NCI-H526 (cell line): ENCODE measurements around the gene MED27.

Experiments used
- DNase-seq, 2 experiments: peaks; one replicate each; lab custom pipeline; 2025; lab: John Stamatoyannopoulos, UW

The MED27 gene

DNA sequence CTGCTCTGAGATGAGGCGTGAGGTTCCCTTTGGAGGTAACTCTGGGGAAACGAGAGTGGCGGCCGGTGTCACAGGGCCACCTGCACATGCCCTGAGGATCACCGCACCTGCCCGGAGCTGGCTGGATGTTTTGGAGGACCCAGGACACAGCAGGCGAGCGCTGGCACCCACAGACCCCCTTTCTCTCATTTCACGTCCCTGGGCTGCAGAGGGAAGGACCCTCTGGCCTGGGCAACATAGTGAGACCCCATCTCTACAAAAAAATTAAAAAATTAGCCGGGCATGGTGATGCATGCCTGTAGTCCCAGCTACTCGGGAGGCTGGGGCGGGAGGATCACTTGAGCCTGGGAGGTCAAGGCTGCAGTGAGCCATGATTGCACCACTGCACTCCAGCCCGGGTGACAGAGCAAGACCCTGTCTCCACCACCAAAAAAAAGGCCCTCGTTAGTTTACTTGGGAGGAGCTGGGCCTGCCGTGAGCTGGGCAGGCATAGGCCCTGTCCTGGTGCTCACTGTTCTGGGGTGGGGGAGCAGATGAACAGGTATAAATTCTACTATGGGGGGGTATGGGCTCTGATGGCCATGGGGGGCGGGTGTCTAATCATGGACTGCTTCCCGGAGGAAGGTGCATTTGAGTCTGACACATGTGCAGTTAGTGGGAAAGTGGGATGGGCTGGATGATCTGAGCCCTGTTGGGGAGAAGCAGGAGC, 242.9 kb downstream of the MED27 start:
- no peak for DNase-seq

DNA sequence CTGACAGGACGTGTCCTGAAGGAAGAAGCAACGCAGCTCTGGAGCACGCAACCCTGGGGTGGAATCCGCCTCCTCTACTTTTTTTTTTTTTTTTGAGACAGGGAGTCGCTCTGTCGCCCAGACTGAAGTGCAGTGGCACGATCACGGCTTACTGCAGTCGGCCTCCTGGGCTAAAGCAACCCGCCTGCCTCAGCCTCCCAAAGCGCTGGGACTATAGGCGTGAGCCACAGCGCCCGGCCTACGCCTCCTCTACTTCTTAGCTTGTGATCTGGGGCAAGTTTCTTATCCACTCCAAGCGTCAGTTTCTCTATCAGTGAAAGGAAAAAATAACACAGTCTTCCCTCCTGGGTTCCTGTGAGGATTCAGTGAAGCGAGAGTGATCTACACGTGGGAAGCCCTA, 243.6 kb downstream of the MED27 start:
- no peak for DNase-seq

DNA sequence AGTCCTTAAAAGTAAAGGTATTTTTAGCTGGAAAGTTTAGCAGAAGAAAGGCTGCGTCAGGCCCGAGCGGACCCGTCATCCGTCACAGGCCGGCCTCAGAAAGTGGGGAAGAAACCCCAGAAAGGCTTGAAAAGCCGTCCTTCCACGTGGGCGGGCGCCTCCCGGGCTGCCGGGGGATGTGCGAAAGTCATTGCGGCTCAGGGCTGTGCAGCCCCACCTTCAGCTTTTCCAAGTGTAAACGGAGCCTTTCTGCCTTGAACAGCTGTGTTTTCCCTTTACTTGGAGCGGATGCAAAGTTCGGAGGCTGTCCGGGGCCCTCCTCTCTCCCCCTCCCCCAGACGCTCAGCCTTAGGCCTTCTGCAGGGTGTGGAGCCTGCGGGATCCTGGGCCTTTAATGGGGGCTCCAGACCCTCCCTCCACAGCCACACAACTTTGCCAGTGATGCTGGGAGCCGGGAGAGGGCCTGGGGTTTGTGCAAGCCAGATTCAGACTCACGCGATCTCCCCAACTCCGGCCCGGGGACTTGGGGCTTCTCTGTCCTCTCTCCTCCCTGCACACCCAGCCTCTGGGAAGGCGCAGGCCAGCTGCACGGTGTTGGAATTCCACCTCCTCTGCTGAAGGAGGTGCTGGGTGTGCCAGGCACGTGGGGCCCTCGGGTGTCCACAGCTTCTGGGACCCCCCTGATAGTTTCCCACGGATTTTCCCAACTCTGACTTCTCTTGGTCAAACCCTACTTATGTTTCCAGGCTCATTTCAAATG, 244.3 kb downstream of the MED27 start:
- DNase-seq, result no peak

DNA sequence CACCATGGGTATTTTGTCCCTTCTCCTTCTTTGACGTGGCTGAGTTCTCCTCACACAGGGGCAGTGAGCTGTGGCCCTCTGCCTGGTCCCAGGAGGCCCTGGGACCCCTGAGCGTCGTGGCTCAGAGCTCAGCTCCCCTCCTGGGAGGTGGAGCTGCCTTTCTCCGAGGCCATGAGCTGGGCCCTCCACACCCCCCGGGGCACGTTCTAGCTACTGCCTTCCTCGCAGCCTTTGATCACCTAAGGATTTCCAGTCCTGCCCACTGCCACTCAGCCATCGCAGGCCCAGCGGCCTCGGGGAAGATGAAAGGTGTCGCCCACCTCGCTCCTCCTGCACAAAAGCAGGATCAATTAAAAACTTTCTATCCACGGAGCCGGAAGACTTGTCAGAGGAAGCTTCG, 244.9 kb downstream of the MED27 start:
- no peak for DNase-seq

DNA sequence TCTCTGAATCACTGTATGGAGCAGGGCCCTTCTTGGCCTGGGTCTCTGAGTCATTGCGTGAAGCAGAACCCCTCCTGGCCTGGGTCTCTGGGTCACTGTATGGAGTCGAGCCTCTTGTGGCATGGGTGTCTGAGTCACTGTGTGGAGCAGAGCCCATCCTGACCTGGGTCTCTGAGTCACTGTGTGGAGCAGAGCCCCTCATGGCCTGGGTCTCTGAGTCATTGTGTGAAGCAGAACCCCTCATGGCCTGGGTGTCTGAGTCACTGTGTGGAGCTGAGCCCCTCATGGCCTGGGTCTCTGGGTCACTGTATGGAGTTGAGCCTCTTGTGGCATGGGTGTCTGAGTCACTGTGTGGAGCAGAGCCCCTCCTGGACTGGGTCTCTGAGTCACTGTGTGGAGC, 245.8 kb downstream of the MED27 start:
- DNase-seq, result no peak

DNA sequence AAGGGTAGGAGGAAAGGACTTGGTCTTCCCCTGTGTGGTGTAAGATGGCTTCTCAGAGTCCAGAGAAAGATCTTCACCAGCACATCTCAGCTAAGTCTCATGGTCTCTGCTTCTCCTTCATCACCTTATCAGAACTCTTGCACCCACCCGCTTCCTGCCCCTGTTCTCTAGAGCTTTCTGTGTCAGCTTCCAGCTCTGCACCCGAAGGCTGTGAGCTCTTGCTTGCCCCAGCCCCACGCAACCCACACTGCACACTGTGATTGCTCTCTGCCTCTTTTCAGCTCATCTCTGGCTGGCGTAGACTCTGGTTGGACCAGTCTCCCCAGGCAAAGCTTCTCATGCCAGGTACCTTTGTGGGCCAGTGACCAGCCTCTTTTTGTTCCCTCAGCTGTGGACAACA, 246.6 kb downstream of the MED27 start:
- DNase-seq, result no peak

DNA sequence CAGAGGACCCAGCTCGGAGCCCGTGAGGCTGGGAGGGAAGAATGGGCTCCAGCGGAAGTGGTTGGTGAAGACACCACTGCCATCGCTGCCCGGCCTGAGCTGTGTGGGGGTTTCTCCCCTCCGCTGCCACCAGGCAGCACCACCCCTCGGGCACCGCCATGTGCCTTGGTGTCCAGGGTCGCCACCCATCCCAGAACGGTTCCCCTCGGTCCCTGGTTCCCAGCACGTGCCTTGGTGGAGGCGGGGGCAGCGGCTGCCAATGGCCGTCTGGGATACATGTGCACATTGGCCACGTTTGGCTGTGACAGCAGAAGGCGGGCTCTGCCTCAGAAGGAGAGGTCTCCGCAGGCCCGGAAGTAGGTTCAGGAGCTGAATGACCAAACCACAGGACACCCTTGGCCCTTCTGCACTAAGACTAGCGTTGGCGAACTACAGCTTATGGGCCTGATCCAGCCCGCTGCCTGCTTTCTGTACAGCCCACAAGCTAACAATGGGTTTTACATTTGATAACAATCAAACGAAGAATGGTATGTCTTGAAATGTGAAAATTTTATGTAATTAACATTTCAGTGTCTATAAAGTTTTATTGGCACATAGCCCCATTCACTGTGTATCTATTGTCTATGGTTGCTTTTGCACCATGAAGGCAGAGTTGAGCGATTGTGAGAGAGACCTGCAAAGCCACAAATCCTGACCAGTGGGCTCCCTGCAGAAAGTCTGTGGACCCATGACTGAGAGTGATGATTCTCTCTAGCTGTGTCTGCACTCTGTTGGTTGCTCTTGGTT, 248.1 kb downstream of the MED27 start:
- no peak for DNase-seq

DNA sequence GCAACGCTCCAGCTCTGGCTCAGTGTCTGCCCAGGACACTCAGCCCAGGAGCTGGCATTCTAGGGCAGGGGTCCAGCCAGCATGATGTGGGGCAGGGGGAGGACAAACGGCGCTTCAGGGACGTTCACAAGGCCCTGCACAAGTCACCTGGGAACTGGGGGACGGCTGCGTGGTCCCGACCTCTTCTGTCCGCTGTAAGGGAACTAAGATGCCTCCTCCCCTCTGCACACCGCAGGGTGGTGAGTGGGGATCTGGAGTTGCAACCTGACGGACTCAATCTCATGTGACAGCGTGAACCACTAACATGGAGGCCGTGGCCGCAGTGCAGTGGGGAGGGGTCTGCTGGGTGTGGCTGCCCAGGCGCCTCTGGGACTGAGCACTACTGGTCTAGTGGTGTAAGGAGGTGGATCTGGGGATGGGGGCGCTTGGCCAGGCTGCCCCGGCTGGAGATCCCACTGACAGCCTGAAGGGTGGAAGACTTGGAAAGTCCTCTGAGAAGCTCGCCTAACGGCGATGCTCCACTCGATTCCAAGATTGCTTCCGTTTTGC, 251.8 kb downstream of the MED27 start:
- no peak for DNase-seq

DNA sequence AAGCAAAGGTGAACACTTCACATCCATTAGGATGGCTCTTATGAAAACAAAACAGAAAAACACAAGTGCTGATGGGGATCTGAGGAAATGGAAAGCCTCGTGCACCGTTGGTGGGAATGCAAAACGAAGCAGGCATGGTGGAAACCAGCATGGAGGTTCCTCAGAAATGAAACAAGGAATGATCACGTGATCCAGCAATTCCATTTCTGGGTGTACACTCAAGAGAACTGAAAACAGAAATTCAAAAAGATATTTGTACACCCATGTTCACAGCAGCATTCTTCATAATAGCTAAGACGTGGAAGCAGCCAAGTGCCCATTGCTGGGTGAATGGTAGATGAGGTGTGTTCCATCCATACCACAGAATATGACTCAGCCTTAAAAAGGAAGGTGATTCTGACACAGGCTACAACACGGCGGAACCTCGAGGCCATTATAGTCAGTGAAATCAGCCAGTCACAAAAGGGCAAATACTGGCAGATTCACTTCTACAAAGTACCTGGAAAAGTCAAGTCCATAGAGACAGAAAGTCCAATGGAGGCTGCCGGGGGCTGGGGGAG, 252.6 kb downstream of the MED27 start:
- no peak for DNase-seq

DNA sequence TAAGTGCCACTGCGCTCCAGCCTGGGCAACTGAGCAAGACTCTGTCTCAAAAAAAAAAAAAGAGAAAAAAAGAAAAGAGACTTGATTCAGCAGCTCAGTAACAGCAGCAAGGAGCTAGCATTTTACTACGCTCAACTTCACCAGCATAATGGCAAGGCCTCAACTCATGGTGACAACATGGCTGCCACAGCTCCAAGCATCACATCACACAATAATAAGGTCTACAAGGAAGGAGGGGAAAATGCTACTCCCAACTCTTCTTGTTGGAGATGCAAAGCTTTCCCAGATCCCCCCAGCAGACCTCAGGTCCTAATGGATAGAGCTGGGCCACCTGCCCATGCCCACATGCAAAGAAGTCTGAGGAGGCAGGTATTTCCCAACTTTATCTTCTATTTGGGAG, 253.6 kb downstream of the MED27 start:
- DNase-seq, result peak in 1 of 2 experiments; percentile 4

DNA sequence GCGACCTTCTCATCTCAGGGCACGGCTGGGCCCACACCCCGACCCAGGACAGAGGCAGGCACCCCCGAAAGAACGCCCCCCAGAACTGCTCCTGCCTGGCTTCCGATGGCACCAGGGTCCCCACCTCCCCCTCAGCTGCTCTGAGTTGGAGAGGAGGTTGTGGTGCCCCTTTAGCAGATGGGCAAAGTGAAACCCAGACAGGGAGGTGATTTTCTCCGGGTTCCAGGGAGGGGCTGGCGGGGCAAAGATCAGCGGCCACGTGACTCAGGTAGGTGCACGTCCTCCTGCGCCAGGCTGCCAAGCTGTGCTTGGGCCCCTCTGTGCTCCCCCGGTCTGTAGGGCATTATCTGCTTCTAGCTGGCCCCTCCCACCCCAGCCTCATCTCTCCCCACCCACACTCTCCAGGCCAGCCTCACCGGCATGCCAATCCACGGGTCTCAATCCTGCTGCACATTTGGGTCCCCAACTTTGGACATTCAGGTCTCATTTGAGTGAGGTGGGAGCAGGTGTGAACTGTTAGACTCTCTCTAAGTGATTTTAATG, 254.6 kb downstream of the MED27 start:
- no peak for DNase-seq

DNA sequence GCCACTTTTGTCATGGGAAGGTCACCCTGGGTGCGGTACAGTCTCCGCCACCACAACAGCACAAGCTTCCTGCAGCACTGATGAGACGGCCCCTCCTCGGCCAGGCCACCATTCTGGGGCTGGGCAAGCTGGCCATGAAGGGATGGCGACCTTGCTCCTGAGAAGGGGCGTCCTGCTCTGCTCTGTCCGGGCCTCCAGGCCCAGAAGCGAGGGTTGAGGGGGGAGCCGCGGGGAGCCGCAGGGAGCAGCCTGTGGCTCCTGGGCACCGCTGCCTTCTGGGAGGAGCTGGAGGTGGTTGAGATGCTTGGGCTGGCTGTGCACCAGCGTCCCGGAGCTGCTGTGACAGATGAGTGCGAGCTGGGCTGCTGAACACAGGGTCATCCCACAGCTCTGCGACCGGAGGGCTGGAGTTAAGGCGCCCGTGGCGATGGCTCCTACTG, 255.5 kb downstream of the MED27 start:
- no peak for DNase-seq

DNA sequence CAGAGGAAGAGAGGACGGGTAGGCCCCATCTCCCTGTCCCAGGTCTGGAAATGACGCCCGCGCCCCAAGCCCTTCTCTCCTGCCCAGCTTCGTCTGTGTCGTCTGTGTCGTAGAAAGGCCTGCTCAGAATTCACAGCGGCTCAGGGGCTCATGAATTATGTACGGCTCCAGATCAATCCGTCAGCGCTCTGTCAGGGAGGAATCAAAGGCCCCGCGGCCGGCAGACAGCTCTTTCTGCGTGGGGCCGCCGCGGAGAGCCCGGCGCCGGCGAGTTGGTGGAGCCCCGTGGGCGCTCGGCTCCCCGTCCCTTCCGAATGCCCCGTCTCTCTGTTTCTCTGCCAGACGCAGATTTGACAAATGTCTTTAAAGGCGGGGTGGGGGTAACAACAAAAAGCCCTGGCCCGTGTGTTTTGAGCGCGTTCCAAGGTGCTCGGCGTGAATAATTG, 255.9 kb downstream of the MED27 start:
- no peak for DNase-seq

DNA sequence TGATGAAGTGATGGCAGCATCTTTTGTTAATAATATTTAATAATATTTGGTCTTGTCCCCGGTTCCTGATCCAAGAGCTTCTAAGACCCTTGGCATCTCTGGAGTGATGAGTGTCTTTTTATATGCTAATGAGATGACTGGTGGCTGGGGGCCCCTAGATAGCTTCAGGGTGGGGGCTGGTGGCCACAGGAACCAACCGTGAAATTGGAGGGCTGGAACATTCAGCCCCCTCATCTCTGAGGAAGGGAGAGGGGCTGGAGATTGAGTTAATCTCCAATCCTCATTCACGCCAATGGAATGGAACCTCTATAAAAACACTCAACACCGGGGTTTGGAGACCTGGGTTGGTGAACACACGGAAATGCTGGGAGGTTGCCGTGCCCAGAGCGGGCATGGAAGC, 261.6 kb downstream of the MED27 start:
- no peak for DNase-seq

DNA sequence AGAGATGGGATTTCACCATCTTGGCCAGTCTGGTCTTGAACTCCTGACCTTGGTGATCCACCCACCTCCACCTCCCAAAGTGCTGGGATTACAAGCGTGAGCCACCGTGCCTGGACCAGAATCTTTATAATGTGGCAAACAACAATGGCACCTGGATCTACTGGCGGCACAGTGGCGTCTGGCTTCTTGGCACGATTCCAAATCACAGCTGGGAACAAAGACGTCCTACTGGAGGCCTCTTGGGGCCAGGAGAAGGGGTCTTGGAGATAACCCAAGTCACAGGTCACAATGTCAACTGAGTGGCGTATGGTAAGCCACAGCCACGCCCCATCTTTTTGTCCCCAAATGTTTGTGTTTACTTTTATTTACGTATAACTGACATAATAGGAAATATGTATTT, 262.0 kb downstream of the MED27 start:
- no peak for DNase-seq

DNA sequence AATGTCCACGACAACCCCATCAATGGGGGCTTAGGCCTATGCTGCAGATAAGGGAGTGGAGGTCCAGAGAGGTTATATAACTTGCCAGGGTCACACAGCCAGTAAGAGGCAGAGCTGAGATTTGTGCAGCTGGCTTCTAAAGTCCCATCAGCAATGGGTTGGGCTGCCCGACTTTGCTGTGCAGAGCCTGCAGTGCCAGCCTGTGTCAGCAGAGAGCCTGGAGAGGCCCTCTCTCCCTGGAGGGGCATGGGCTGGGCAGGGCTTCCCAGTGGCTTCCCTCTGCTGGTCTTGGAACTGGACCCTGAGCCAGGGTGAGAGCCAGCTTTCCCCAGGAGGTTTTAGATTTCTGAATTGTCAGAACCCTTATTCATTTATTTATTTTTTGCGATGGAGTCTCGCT, 262.6 kb downstream of the MED27 start:
- no peak for DNase-seq

DNA sequence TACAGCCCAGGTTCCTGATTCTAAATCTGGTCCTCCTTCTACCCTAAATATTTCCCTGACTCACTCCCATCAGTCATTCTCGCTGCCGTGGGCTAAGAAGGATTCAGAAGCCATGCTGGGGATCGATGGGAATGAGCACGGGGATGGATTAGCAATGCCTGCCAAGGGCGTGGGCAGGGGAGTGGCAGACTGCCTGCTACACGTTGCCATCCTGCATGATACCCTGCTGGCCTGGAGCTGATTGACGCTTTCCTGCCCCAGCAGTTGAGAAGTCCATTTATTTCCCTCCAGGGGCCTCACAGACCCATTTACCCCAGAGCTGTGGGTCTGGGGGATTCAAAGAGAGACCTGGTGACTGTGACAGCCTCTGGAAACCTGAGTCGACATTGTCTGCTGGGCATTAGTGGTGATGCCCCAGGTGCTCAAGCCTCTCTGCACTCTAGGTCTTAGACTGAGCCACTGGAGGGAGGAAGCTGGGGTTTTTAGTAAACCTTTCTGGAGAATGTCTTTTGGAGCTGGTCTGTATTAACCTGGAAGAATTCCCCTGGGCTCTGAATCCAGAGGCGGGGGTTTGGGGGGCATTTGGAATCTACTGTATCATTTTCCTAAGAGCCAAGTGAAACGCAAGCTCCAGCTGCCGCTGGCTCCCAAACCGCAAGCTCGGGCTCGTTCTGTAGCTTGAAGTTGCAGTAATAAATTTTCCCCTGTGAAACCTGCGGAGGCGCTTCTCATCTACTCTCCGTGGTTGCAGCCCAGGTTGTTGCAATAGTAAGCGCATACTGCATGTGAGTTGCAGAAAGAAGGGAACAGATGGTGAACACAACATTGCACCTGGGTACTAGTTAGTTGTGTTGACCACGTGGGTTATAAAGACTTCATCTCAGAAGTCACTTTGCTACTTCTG, 263.4 kb downstream of the MED27 start:
- peak in 1 of 2 experiments; percentile 42 for DNase-seq

DNA sequence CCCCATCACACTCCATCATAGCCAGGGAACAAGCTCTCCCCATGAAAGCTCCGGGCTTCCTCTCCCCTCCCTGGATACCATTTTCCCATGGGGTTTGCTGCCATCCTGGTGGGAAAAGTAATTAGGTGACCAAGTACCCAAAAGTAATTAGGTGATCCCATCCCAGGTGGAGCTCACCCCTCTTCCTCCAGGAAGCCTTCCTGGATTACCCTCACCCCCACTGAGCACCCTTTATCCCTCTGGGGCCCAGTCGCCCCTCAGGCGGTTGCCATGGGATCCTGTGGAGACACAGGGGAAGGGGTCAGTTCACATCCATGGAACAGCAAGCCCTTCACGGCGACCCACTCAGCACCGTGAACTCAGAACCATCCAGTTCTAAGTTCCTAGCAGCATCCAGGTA, 265.0 kb downstream of the MED27 start:
- no peak for DNase-seq

DNA sequence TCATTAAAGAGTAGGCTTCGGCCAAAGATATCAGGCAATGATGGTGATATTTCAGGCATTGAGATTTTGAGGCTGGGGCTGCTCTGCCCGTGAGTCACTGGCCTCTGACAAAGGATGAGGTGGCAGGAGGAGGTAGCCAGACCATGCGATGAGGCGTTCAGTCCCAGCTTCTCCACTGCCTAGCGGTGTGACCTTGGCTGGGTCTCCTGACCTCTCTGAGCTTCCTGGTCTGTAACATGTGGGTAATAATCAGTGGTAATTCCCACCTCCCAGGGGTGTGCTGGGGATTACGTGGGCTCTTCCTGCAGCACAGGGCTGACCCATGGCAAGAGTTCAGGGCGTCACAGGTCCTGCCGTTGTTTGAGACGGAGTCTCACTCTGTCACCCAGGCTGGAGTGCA, 266.6 kb downstream of the MED27 start:
- no peak for DNase-seq

DNA sequence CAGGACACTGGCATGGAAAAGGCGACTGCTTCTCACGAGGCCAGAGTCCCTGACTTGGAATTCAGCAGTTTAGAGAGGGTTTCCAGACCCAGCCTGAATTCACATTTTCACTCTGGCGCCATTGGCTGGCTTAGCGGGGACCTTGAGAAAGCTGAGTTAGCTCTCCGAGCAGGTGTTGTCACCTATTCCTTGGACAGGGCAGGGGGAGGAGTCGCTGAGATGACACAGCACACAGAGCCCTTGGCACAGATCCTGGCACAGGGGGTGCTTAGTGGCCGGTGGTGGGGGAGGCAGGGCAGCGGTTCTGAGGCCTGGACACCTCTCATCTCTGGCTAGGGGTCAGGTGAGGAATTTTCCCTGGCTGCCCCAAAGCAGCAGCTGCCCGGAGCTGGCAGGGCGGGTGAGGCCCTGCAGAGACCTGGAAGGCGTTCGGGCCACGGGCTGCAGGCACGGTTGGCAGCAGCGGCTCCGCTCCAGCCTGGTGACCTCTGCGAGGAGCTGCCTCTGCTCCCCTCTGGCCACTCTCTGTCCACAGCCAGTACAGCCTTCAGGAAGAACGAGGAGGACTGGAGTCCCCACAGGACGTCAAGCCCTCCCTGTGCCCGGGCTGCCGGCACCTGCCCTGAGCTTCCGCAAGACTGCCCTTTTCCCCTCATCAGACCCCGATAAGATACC, 267.4 kb downstream of the MED27 start:
- DNase-seq, result no peak
